HUDEP-2 (cell line): ENCODE data around the gene CDC37.

Experiments used
- DNase-seq, 76 experiments: peaks; one replicate each; lab custom pipeline; 2025; ENCODE audit not compliant: unreplicated experiment in 76 of 76; lab: John Stamatoyannopoulos, UW

Gene CDC37

GRCh38 chr19:10363789-10364281, 39.5 kb downstream of the CDC37 start:
- no peak for DNase-seq

DNA sequence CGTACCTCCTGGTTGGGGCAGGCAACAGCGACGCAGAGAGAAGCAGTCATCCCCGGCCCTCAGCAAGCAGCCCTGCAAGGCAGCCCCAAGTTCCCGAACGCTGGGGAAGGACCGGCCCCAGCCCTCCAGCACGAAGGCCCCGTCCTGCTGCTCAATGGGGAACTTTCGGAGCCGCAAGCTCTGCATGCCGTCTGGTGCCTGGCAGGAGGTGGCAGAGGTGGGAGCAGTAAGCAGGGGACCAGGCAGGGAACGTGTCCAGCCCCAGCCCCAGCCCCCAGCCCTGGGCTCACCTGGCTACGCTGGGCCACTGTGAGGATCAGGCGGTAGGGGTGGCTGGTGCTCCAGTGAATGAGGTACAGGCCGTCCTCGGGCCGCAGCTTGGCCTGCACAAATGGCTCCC, 41.1 kb downstream of the CDC37 start:
- no peak for DNase-seq

DNA sequence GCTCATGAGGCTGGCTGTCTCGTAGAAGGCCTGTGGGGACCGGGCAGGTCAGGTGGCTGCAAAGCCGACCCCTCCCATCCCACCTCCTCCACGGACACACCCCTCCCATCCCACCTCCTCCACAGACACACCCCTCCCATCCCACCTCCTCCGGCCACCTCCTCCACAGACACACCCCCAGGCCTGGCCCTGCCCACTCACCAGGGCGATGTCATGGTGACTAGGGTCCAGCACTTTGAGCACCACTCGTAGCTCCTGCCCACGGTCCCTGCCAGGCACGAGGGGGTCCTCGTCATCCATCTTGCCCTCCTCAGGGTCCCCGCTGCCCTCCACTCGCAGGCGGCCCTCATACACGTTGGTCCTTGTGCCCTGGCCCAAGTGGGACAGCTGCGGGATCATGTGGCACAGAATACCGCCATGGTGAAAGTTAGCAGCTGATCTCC, 41.8 kb downstream of the CDC37 start:
- DNase-seq, result no peak

DNA sequence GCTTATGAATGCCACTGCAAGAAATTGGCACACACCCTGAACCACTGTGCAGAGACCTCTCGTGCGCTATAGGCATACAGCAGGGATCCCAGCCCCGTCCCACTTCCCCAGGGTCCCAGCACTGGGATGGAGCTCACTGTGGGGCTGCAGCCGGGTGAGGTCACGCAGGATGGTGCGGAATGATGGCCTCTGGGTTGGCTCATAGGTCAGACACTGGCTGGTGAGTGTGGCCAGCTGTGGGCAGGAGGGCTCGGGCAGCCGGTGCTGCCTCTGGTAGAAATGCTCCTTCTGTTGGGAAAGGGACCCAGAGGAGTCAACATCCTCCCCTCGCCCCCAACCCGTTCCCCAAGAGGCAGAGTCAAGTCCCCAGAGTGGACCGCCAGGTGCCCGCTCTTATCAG, 46.9 kb downstream of the CDC37 start:
- DNase-seq, result no peak

GRCh38 chr19:10353793-10354391, 49.5 kb downstream of the CDC37 start:
- peak in 46 of 76 experiments; percentile 10 to 66 (median 44) for DNase-seq

- DNase-seq, result no peak
These were observed 50.3 kb downstream of the CDC37 start for GRCh38 chr19:10352764-10353671.

DNA sequence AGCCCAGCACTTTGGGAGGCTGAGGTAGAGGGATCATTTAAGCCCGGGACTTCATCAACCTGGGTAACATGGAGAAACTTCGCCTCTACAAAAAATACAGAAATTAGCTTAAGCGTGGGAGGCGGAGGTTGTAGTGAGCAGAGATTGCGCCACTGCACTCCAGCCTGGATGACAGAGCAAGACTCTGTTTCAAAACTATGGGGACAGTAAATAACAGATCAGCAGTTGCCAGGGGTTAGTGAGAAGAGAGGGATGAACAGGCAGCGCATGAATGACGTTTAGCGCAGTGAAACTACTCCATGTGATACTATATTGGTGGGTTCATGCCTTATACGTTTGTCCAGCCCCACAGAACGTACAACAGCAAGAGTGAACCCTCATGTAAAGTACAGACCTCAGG, 56.8 kb downstream of the CDC37 start:
- no peak for DNase-seq

DNA sequence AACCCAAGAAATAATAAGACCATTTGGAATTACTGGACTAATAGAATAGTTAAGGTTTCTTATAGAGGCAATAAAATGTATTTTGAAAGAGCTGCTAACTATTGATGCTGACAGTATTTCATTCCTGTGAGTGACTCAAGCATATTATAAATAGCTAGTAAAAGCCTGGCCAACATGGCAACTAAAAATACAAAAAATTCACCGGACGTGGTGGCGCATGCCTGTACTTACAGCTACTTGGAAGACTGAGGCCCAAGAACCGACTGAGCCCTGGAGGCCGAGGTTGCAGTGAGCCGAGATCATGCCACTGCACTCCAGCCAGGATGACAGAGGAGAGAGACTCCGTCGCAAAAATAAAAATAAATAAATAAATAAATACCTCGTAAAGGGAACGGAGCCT, 58.6 kb downstream of the CDC37 start:
- no peak for DNase-seq

DNA sequence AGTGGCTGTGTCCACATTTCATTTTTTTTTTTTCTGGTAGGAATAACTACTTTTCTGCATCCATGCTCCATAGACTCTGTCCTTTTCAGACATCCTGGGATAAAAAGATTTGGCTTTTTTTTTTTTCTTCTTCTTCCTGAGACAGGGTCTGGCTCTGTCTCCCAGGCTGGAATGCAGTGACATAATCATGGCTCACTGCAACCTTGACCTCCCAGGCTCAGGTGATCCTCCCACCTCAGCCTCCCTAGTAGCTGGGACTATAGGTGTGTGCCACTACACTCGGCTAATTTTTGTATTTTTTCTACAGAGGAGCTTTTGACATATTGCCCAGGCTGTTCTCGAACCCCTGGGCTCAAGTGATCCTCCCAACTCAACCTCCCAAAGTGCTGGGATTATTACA, 59.8 kb downstream of the CDC37 start:
- no peak for DNase-seq
